Amniotic stem cell (primary cell): ENCODE results near the gene LDB2.
"Not testable (repeated sequence)": the region's sequence is repeated elsewhere in the genome, so short reads cannot be mapped to it uniquely, and the experiment has no call there.

Experiments used
- DNase-seq: peaks from one replicate; lab custom pipeline; 2025; lab: John Stamatoyannopoulos, UW

Gene LDB2

GRCh38 chr4:16897991-16898827, at the start of gene LDB2:
Gene LDB2 (minus strand): TSS chr4:16898645.
- peak; percentile 40 for DNase-seq

GRCh38 chr4:16942491-16942890, 44.0 kb upstream of the LDB2 start:
- no peak for DNase-seq

GRCh38 chr4:16939178-16939577, 40.7 kb upstream of the LDB2 start:
- DNase-seq: no peak

- DNase-seq: no peak
Measured at GRCh38 chr4:16938512-16939040, 40.1 kb upstream of the LDB2 start.

- no peak for DNase-seq
Measured at GRCh38 chr4:16931339-16932305, 33.2 kb upstream of the LDB2 start.

GRCh38 chr4:16926214-16926613, 27.8 kb upstream of the LDB2 start:
- no peak for DNase-seq

- DNase-seq: not testable (repeated sequence)
Measured at GRCh38 chr4:16918716-16919115, 20.3 kb upstream of the LDB2 start.

- DNase-seq: no peak
Measured at GRCh38 chr4:16916719-16917337, 18.4 kb upstream of the LDB2 start.

- no peak for DNase-seq
Measured at GRCh38 chr4:16916031-16916430, 17.6 kb upstream of the LDB2 start.

- DNase-seq: peak; percentile 5
Measured at GRCh38 chr4:16914208-16914607, 15.8 kb upstream of the LDB2 start.

- no peak for DNase-seq
Measured at GRCh38 chr4:16912896-16913295, 14.5 kb upstream of the LDB2 start.

GRCh38 chr4:16909281-16909680, 10.8 kb upstream of the LDB2 start:
- DNase-seq: no peak

GRCh38 chr4:16908377-16909021, 10.1 kb upstream of the LDB2 start:
- DNase-seq: no peak

- DNase-seq: no peak
Measured at GRCh38 chr4:16900325-16900724, 1.9 kb upstream of the LDB2 start.

- peak; percentile 50 for DNase-seq
Measured at GRCh38 chr4:16896881-16897750, 1.3 kb downstream of the LDB2 start.

- DNase-seq: no peak
Measured at GRCh38 chr4:16894406-16894805, 4.0 kb downstream of the LDB2 start.

- DNase-seq: peak; percentile 0
Measured at GRCh38 chr4:16893141-16893651, 5.2 kb downstream of the LDB2 start.

- no peak for DNase-seq
Measured at GRCh38 chr4:16890651-16891050, 7.8 kb downstream of the LDB2 start.

GRCh38 chr4:16889945-16890344, 8.5 kb downstream of the LDB2 start:
- DNase-seq: no peak

GRCh38 chr4:16887887-16888286, 10.6 kb downstream of the LDB2 start:
- no peak for DNase-seq
